Gastrocnemius medialis (tissue), 4 donors: ENCODE data around the gene PRG3. TPM values are rescaled to one million over a fixed set of nuclear protein-coding genes. Genes with fewer than 3 reads are reported as not detected.

Source experiments
- ATAC-seq, 2 donors: fragments of 150-250 bp; one replicate each; pipeline ENCODE4 v1.9.1; 2016
- DNase-seq, 2 donors: peaks; one replicate each; pipeline ENCODE4 v3.0.0-alpha.2; 2019
- H3K27ac ChIP-seq, 4 donors: fragments of 200-600 bp; sonication (generic); 1 replicate in 1 of 4; 2 replicates in 3 of 4; pipeline ENCODE4 v1.5.1; 2016 to 2018; ENCODE audit warnings: mild to moderate bottlenecking in 2 of 4, moderate library complexity in 1 of 4
- H3K27me3 ChIP-seq, 3 donors: fragments of 200-600 bp; sonication (generic) in 2 of 3; 1 replicate in 1 of 3; 2 replicates in 2 of 3; pipeline versions ENCODE4 v1.5.1 to v1.6.0; 2016 to 2019; ENCODE audit warnings: mild to moderate bottlenecking in 1 of 3, moderate library complexity in 1 of 3
- H3K36me3 ChIP-seq, 2 donors: fragments of 200-600 bp; sonication (generic) in 1 of 2; one replicate each; pipeline ENCODE4 v1.5.1; 2017 to 2018
- H3K4me1 ChIP-seq, 2 donors: fragments of 200-600 bp; sonication (generic) in 1 of 2; one replicate each; pipeline ENCODE4 v1.5.1; 2016 to 2017; ENCODE audit warnings: mild to moderate bottlenecking in 2 of 2
- H3K4me3 ChIP-seq, 4 donors: fragments of 200-600 bp; sonication (generic) in 3 of 4; 1 replicate in 1 of 4; 2 replicates in 3 of 4; pipeline ENCODE4 v1.5.1; 2016 to 2019; ENCODE audit warnings: mild to moderate bottlenecking in 2 of 4
- H3K9me3 ChIP-seq, 3 donors: fragments of 200-600 bp; sonication (generic) in 2 of 3; 1 replicate in 1 of 3; 2 replicates in 2 of 3; pipeline ENCODE4 v1.5.1; 2016 to 2019
- CTCF ChIP-seq, 5 experiments: fragments of 450-650 bp in 3 of 5; fragments of 200-600 bp in 2 of 5; sonication (generic) in 2 of 5; IDR thresholded peaks in 4 of 5; conservative IDR thresholded peaks in 1 of 5; 1 replicate in 4 of 5; 2 replicates in 1 of 5; pipeline ENCODE4 v1.5.1; 2016 to 2019; ENCODE audit warnings: antibody characterized with exemption in 5 of 5, mild to moderate bottlenecking in 3 of 5, moderate library complexity in 3 of 5
- POLR2A ChIP-seq, 2 donors: fragments of 450-650 bp; IDR thresholded peaks; one replicate each; pipeline ENCODE4 v1.6.1; 2017; ENCODE audit warnings: antibody characterized with exemption in 2 of 2, mild to moderate bottlenecking in 2 of 2, moderate library complexity in 2 of 2
- in situ Hi-C, 4 donors: fragments of 200-750 bp; cut with MboI; loops; one replicate each; pipeline versions ENCODE4 v1.15.0 to v1.8.0; 2017; ENCODE audit warnings: low sequenced_read_pairs in 4 of 4
- intact Hi-C: fragments of 100-400 bp; cut with DNase I; formaldehyde crosslinking; loops from one replicate; pipeline ENCODE4 v1.15.1; 2023; ENCODE audit warnings: low total_unique reads
- total RNA-seq, 4 donors: library from RNA; depleted of rRNA; stranded (reverse); fragments of >200 nt; gene quantifications; one replicate each; pipeline versions ENCODE4 v1.1.0 to v1.2.3, GENCODE V29; 2016

Gene PRG3
- total RNA-seq, 4 donors from 2014 or later, result not detected

DNA sequence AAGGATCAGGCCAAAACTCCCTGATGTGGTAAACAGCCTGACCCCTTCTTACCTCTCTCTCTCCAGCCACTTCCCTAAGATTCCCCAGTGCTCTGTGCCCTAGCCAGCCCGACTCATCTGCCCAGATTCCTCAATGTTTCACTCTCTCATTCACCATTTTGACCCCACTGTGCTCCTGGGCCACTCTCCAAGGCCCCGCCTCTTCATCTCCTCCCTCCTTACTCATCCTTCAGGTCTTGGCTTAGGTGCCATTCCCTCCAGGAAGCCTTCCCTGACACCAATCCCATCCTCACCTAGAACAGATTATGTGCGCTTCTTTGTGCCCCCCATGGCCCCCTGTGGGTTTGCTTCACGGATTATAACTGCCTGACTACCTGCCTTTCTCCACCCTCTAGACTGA lies 32.7 kb upstream of the PRG3 start:
- no peak for TF ChIP-seq CTCF (IDR thresholded peaks at IDR 0.05 in 4 of 5, conservative IDR thresholded peaks at IDR 0.05 in 1 of 5)
- no peak for TF ChIP-seq POLR2A (IDR thresholded peaks at IDR 0.05)
- Histone ChIP-seq H3K36me3 (peaks cover 0 to 20% of the 10 kb centered on the region in 2 donors), H3K4me3 (no peak overlapping the region), H3K27me3 (no peaks in the 10 kb centered on the region), H3K27ac (no peak overlapping the region), H3K9me3 (no peaks in the 10 kb centered on the region), H3K4me1 (peaks cover 0 to 5% of the 10 kb centered on the region in 2 donors)
- ATAC-seq (no peak), DNase-seq (no peak)
- intact Hi-C loops (no loop called here), in situ Hi-C loops (no loop called here)

- Histone ChIP-seq H3K9me3 (no peaks in the 10 kb centered on the region), H3K36me3 (peaks cover 0 to 23% of the 10 kb centered on the region in 2 donors), H3K4me1 (peaks cover 9 to 22% of the 10 kb centered on the region in 2 donors), H3K27ac (no peak overlapping the region), H3K4me3 (no peak overlapping the region), H3K27me3 (no peaks in the 10 kb centered on the region)
- intact Hi-C loops (no loop called here), in situ Hi-C loops (no loop called here)
- DNase-seq (no peak), ATAC-seq (no peak)
- no peak for TF ChIP-seq POLR2A (IDR thresholded peaks at IDR 0.05)
- no peak for TF ChIP-seq CTCF (IDR thresholded peaks at IDR 0.05 in 4 of 5, conservative IDR thresholded peaks at IDR 0.05 in 1 of 5)
Measured at GRCh38 chr11:57410287-57410686, 29.3 kb upstream of the PRG3 start.

DNA sequence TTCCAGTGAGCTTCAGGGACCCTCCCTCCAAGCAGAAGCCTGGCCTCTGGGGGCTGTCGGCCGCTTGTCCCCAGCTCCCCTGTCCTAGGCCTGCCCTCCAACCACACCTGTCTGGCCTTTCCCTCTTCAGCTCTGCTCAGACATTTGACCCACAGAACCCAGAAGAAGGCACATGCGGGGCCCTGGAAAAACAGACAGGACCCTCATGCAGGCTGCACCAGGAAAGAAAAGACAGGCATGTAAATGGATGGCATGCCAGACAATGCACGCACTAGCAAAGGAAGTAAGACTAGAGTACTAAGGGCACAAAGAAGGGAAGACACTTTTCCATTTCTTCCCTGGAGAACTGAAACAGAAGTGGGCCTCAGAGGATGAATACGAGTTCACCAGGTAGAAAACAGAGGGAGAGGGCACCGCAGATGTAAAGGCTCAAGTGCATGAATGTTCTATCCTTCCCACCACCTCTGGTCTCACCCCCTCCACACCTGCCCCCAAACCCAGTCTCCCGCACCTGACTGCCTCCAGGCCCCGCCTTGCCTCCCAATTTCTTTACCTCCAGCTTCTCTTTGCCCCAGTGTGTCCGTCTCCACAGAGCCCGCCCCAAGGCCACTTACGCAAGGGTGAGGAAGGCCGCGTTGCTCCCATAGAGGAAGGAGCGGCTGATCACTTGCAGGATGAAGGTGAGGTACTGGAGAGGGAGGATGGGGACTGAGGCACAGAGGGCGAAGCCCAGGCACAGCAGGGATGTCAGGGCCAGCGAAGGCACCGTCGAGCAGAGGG lies 28.6 kb upstream of the PRG3 start:
- Histone ChIP-seq H3K9me3 (no peaks in the 10 kb centered on the region), H3K36me3 (peaks cover 0 to 20% of the 10 kb centered on the region in 2 donors), H3K27me3 (no peaks in the 10 kb centered on the region), H3K27ac (no peak overlapping the region), H3K4me3 (no peak overlapping the region), H3K4me1 (peaks cover 9 to 27% of the 10 kb centered on the region in 2 donors)
- ATAC-seq, result no peak
- in situ Hi-C loops (no loop called here), intact Hi-C loops (no loop called here)
- TF ChIP-seq POLR2A (IDR thresholded peaks at IDR 0.05) (no peak), CTCF (IDR thresholded peaks at IDR 0.05 in 4 of 5, conservative IDR thresholded peaks at IDR 0.05 in 1 of 5) (no peak)
- no peak for DNase-seq

DNA sequence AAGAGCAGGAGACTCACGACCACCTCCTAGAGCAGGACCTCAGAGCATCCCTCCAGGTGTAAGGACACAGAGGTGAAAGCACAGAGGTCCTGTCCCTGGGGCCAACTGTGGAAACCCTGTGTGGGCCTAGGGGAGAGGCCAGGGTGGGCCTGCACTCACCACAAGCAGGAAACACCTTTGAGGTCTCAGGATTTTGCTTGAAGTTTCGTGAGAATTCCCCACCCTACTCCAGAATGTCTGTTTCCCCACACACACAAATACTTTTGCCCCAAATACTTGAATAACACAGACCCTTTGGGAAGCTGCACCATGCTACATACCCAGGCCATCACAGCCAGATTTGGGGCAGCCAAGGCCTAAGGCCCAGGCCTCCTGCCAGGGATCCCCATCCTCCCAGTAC lies 27.8 kb upstream of the PRG3 start:
- no peak for DNase-seq
- ATAC-seq, result no peak
- peak overlapping the region in 1 of 4 donors; percentile 19 for H3K27ac ChIP-seq
- intact Hi-C loops (no loop called here), in situ Hi-C loops (no loop called here)
- no peak overlapping the region for H3K4me3 ChIP-seq
- H3K4me1 ChIP-seq, result peaks cover 9 to 27% of the 10 kb centered on the region in 2 donors
- TF ChIP-seq CTCF (IDR thresholded peaks at IDR 0.05 in 4 of 5, conservative IDR thresholded peaks at IDR 0.05 in 1 of 5) (no peak), POLR2A (IDR thresholded peaks at IDR 0.05) (no peak)
- H3K9me3 ChIP-seq, result no peaks in the 10 kb centered on the region
- peaks cover 0 to 14% of the 10 kb centered on the region in 2 donors for H3K36me3 ChIP-seq
- H3K27me3 ChIP-seq, result no peaks in the 10 kb centered on the region
